Activated CD8-positive, alpha-beta memory T cell treated with anti-CD3 and anti-CD28 coated beads for 4 hours (primary cell): ENCODE measurements around the gene SULT6B1.
A peak's percentile ranks its signal among the peaks of the same experiment; 100 is the strongest.
"Not testable (repeated sequence)": the region's sequence is repeated elsewhere in the genome, so short reads cannot be mapped to it uniquely, and the experiment has no call there.

Experiments used
- DNase-seq, 2 donors: peaks; one replicate each; pipeline ENCODE4 v3.0.0-alpha.2; 2020; ENCODE audit warnings: low read depth in 2 of 2

Gene SULT6B1, protein sequence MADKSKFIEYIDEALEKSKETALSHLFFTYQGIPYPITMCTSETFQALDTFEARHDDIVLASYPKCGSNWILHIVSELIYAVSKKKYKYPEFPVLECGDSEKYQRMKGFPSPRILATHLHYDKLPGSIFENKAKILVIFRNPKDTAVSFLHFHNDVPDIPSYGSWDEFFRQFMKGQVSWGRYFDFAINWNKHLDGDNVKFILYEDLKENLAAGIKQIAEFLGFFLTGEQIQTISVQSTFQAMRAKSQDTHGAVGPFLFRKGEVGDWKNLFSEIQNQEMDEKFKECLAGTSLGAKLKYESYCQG

DNA sequence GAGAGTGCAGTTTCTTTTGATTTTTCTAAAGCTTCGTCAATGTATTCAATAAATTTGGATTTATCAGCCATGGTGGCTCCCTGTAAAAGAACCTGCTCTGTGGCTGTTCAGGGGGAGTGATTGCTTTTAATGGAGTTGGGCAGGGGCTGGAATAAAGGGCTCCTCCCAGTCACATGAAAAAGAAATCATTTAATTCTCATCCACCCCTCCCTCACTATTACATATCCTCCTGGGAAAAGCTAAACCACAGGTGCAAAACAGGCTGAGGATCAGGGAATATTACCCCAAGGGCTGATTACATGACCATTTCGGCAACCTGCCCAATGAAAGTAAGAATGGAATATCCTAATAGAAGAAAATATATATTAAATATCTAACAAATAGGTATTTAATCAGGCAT is at the start of gene SULT6B1:
SULT6B1 (minus strand) TSS at position 101 of the 400 bp plus-strand sequence; CDS start at position 71, 30 bp downstream.
- DNase-seq = no peak

DNA sequence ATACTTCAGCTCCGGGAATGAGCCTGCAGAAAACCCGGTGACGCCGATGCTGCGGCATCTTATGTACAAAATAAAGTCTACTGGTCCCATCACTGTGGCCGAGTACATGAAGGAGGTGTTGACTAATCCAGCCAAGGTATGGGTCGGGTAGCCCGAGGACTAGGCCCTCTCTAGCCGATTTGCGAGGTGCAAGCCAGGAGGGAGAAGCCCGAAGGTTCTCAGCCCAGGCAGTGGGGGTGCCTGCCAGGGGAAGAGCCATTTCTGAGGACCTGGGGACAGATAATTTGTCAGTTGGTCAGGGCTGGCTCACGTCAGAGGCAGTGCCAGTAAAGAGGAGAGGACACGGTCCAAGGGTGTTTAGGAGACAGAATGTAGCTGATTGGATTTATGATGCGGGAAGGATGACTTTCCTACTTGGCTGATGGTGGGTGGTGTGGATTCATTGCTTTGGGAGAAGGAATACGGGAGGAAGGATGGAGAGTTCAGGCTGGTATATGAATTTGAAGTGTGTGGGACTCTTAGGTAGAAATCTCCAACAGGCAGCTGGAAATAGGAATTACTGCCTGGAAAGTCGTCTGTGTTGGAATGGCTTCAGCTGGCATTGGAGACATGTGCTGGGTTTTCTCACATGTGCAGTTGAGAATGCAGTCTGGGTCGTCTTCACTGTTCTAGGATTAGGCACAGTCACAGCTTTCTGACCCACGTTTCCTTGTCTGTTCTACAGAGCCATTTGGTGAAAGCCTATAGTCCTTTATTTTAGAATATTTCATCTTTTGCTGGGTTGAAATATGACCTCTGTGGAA is 43.9 kb upstream of the SULT6B1 start:
- DNase-seq = no peak

DNA sequence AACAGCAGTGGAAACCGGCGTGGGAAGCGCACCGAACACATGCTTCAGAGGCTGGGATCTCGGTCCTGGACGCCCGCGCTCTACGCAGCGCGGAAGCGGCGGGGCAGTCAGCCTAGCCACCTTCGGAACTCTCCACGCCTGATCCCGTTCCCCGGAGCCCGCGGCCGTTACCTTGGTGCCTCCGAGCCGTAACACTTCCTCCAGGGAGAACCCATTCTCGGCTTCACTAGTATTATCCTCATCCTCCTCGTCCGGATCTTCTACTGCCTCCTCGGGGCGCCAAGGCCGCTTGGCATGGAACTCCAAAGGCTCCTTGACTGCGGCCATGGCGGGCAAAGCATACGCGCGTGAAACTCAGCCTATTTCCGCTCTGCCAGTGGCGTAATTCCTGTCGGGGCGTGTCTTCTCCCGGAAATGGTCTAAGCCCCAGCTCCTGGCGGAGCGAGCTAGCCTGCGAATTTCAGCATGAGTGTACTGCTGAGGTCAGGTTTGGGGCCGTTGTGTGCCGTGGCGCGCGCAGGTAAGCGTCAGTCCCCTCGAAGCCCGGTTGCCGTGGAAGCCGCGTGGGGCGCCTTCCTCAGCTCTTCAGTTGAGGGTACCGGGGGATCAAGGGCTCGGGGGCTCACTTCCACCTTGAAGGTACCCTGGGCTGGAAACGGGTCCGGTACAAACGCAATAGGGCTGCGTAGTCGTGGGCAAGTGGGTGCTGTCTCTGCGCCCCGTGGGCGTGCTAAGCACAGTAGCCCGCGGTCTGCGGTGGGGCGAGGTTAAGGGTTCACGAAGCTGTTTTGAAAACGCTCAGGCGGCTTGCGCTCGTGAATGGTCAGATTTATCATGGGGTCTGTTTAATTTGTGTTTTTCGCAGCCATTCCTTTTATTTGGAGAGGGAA is 43.0 kb upstream of the SULT6B1 start, which contains the start of the genes CEBPZ and NDUFAF7:
CEBPZ (minus strand) TSS at position 356 of the 890 bp plus-strand sequence; CDS start at position 327, 29 bp downstream.
NDUFAF7 (plus strand) TSS at position 418 of the 890 bp plus-strand sequence; CDS start at position 466, 48 bp downstream.
- peak; percentile 71 to 82 for DNase-seq

DNA sequence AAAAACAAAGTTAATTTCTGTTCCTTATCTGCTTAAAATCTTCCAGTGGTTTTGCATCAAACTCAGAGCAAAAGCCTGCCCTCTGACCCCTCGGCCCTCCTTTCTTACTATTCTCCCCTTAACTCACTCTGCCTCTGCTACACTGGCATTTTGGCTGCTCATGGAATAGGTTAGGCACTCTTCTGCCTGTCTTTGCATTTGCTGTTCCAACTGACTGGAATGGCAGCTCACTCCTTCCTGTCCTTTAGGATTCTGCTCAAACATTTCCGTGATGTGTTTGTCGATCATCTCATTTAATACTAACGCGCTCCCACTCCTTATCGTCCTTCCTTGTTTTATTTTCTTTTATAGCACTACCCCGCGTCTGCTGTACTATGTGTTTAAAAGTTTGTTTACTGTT is 42.1 kb upstream of the SULT6B1 start:
- DNase-seq = no peak

DNA sequence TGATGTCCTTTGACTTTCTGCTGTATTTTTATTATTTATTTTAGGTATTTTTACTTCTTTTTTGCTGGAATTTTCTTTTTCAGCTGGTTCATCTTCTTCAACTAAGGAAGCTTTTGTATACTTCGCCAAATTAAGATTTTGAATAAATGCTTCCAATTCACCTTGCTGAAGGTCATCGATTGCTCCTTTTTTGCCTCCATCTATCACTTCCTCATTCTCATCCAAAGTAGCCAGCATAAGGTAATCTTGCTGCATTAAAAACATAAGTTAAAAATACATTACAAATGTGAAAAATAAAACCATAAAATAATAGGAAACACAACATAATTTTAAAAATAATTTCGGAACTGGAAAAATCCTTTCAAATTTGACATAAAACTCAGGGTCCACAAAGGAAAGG is 40.3 kb upstream of the SULT6B1 start:
- DNase-seq = no peak

DNA sequence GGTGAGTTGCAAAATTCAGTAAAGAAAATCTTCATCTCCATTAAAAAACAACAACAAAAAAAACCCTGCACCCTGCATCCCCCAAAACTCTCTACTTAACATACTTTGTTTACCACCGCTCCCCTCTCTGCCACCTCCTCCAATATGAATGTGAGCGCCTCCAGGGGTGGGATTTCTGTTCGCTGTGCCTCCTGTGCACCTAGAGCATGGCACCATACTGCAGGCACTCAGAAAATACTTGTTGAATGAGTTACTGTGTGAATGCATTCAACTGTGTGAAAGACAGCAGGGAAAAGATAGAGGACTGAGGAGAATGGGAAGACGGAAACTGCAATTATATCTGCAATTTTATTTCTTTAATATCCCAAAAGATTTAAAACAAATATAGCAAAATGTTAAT is 38.4 kb upstream of the SULT6B1 start:
- DNase-seq = no peak

DNA sequence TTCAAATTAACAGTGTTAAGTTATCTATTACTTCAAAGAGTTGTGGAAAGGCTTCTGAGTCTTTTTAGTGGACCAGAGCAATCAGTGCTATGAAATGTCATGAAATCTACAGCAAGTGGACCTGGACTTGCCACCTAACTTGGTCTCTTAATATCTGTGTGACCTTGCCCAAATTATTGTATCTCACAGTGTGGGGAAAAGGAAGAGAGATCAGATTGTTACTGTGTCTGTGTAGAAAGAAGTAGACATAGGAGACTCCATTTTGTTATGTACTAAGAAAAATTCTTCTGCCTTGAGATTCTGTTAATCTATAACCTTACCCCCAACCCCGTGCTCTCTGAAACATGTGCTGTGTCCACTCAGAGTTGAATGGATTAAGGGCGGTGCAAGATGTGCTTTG is 36.7 kb upstream of the SULT6B1 start:
- DNase-seq = not testable (repeated sequence)

DNA sequence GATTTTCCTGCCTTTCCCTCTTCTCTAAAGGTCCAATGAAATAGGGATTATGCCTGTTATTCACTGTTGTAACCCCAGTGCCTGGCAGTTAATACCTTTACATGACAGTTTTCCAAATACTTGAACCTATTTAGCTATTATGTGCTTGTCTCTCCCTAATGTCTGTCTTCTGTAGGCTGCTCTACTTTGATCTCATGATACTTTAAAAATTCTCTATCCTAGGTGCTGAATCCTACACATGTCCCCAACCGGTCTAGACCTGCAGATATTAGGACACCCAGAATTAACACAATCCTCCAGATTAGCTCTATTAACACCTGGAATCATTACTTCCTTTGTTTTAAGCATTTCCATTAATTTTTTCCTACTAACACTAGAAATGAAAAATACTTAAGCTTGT is 35.6 kb upstream of the SULT6B1 start:
- DNase-seq = no peak

DNA sequence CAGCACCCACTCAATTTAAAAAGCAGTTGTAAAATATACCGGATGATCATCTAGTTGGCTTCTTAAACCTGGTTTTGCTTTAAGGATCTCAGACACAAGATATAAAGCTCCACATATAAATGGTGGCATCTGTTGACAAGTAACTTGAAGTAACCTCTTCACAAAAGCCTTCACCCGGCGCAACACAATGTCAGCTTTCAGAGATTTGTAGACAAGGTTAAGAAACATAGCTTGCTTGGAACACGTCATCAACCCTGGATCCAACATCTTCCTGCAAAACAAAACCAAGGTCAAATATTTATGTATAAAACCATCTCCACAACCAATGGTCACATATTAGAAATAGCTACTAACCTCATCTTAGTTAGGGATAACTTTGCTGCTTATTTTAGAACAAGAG is 34.7 kb upstream of the SULT6B1 start:
- DNase-seq = no peak

DNA sequence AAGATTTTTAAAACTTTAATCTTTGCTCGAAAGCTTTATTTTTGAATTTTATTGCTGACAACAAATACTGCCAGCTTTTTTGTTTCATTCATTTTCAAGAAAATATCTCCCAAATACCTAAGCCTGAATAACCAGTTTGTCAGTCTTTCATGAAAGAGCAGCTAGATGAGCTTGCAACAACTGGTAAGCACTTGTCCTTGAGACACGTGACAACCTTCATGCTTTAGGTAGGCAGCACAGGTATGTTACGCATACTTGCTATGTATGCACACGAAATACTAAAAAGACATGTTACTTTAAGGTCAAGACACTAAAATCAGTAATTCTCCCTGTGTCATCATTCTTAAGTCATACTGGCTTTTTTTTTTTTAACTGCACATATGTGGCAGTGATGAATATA is 30.6 kb upstream of the SULT6B1 start:
- no peak for DNase-seq

DNA sequence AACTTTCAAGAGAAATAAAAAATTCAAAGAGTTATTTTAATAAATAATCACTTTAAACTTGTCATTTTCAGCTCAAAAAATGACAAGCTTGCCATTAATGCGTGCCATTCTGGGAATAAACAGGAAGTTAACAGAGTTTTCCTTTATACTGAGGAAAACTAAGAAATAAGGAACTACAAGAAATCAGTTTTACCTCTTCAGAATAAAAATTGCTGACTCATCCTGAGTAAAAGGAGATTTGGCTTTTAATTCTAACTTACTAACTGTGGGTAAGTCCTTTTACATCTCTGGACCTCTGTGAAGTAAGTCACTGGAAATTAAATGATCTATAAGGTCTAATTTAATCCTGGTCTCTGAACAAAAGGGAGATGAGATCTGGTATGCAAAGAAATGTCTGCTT is 26.8 kb upstream of the SULT6B1 start:
- DNase-seq = no peak

DNA sequence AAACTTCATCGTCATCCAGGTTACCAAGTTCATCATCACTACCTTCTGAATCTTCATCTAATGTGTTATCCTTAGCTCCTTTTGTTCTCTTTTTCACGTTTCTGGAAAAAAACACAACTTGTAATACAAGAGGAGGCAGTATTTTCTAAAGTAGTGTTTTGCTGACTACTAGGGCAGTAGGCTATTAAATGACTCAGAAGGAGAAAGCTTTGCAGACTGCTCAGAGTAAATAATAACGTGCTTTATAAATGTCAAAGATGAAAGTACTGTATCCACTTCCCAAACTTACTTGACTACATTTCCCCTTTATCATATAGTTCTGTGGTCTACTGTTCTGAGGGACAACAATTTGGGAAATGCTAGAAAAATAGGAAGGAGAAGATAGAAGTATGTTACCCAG is 23.5 kb upstream of the SULT6B1 start:
- no peak for DNase-seq

DNA sequence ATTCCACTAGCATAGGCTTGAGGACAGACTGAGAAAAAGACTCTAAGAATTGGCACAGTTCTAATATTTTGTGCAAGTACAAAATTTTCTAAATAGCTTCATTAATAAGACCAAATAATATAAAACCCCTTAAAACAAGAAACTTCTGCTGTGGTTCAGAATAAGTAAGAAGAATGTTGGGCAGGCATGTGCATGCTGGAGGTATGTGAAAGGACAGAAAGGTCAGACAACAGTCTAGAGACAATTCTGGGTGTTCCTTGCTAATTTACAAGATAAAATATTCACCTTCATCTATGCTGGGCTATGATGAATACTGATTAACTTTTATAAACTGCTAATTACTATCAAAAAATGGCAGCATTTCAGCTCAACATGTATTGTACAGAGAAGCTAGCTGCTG is 22.7 kb upstream of the SULT6B1 start:
- no peak for DNase-seq

DNA sequence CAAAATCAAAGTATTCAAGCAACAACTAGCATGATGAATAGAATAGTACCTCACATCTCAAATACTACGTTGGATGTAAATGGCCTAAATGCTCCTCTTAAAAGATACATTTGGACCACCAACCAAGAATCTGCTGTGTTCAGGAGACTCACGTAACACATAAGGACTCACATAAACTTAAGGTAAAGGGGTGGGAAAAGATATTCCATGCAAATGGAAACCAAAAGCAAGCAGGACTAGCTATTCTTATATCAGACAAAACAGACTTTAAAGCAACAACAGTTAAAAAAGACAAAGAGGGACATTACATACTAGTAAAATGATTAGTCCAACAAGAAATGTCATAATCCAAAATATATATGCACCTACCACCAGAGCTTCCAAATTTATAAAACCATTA is 18.3 kb upstream of the SULT6B1 start:
- DNase-seq = not testable (repeated sequence)

DNA sequence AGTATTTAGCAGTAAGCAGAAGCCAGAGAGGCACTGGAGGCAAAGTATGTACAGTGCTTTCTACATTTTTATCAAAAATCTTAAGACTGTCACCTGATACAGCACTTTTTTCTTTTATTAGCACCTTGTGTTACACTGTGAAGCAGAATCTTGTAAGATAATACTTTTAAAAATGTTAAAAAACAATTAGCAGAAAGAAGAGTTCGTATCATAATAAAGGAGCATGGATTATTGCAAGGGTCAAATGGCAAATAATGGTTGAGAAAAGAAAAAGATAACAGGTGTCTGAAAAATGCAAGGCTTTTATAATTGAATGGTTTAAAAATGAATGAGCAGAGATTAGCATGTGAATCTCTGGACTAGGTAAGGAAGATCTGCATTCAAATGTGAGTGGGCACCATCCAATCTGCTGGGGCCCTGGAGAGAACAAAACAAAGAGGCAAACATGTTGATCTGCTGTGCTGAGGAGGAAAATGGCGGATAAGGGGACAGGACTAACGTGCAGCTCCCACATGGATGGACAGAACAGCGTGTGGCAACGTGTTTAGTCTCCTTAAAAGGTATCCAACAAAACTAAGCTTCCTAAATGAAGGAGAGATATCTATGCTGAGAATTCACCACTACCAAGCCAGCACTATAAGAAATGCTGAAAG is 17.3 kb upstream of the SULT6B1 start:
- DNase-seq = no peak

DNA sequence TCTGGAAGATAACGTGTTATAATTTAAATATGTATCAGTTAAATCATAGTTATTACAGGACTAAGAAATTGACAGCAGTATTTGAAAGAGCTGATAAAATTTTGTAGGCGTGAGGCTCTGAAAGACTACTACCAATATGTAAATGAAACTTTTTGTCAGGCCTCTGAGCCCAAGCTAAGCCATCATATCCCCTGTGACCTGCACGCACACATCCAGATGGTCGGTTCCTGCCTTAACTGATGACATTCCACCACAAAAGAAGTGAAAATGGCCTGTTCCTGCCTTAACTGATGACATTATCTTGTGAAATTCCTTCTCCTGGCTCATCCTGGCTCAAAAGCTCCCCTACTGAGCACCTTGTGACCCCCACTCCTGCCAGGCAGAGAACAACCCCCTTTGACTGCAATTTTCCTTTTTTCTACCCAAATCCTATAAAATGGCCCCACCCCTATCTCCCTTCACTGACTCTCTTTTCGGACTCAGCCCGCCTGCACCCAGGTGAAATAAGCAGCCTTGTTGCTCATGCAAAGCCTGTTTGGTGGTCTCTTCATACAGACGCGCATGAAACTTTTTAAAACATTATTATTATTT is 16.7 kb upstream of the SULT6B1 start:
- DNase-seq = not testable (repeated sequence)

DNA sequence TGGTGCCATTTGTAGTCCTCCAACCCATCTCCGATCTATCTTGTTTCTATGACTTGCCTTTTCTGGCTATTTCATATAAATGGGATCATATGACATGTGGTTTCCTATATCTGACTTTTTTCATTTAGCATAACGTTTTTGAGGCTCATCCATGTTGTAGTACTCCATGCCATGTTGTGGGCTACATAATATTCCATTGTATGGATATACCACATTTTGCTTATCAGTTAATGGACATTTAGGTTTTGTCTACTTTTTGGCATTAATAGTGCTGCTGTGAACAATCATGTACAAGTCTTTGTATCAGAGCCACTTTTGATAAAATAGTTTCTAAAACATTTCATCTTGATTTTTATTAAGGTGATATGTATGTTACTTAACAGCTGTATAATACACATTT is 15.2 kb upstream of the SULT6B1 start:
- no peak for DNase-seq

DNA sequence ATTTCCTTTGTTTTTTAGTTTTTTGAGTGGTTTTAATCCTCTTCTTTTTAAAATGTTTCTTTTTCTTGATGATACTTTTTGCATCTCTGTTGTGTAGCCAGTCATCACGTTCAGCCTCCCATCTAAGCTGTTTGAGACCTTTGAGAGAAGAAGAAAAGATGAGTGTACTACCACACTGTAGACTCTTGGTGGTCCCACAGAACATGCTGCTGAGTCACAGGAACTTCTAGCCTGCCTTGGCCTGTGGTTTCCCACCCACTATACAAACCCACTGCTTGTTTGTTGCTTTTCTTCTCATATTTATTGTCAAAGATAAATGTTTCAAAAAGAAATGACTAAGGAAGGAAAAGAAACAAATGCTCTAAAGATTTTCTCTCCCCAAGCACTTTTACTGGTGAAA is 13.3 kb upstream of the SULT6B1 start:
- peak; percentile 38 to 51 for DNase-seq

DNA sequence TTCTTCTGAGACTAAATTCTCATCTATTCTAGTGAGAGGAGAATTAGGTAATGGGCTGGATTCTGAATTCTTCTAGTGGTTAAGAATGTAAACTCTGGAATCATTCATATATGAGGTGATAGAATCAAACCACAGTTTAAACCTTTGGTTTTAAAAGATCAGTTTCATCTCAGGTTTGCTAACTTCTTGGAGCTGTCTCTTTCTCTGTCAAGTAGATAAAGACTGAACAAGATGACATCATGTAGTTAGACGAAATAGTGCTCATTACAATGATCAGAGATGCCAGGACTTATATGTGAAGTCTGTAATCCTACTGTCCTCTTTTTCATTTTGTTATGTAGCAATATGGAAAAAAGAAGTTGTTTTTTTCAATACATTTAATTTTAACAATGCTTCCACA is 12.7 kb upstream of the SULT6B1 start:
- DNase-seq = no peak

DNA sequence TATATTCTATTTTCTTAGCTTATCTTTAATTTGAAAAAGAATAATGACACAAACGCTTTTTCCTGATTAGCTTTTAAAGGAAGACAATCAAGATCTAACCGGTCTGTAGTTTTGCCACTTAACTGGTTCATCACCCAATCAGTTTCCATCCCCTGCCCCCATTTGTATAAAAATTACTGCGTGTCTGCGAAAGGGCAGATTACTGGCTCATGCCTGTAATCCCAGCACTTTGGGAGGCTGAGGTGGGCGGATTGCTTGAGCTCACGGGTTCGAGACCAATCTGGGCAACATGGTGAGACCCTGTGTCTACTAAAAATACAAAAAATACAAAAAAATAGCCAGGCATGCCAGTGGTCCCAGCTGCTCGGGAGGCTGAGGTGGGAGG is 10.2 kb upstream of the SULT6B1 start:
- no peak for DNase-seq
